ENCODE data around the gene OTULINL.
"Not testable (repeated sequence)": the region's sequence is repeated elsewhere in the genome, so short reads cannot be mapped to it uniquely, and the experiment has no call there.

OTULINL gene

GRCh38 chr5:14581106-14581890, at the start of gene OTULINL:
Gene OTULINL, plus strand, starts transcription at chr5:14581792. Its CDS starts 103 bp downstream, at chr5:14581895.
- Histone ChIP-seq H3K27me3 (ENCODE audit: control insufficient read depth in 2 of 2, insufficient read depth in 2 of 2, low read length in 2 of 2) (peaks cover 0 to 3% of the 10 kb centered on the region in 2 donors), H3K27ac (ENCODE audit: low read depth in 2 of 2, low read length in 2 of 2) (peak within 1 kb of the TSS; percentile 86 to 88), H3K9ac (ENCODE audit: low read depth in 1 of 2, low read length in 2 of 2) (peak within 1 kb of the TSS; percentile 70 to 89), H3K36me3 (ENCODE audit: control insufficient read depth in 2 of 2, insufficient read depth in 2 of 2, low read length in 2 of 2) (no peaks in the 10 kb centered on the region), H3K9me3 (ENCODE audit: control insufficient read depth in 2 of 2, low read length in 2 of 2) (no peaks in the 10 kb centered on the region), H3K4me1 (ENCODE audit: control insufficient read depth in 2 of 2, insufficient read depth in 2 of 2, low read length in 2 of 2) (peaks cover 10 to 29% of the 10 kb centered on the region in 2 donors), H3K4me3 (ENCODE audit: low read length in 2 of 2) (peak within 1 kb of the TSS; percentile 82 to 84)

- Histone ChIP-seq H3K9me3 (ENCODE audit: control insufficient read depth in 2 of 2, low read length in 2 of 2) (no peaks in the 10 kb centered on the region), H3K4me1 (ENCODE audit: control insufficient read depth in 2 of 2, insufficient read depth in 2 of 2, low read length in 2 of 2) (peaks cover 3 to 5% of the 10 kb centered on the region in 2 donors), H3K9ac (ENCODE audit: low read depth in 1 of 2, low read length in 2 of 2) (no peak overlapping the region)
Observed at GRCh38 chr5:14532180-14532579, 49.4 kb upstream of the OTULINL start.

GRCh38 chr5:14534773-14535172, 46.8 kb upstream of the OTULINL start:
- H3K9ac ChIP-seq (ENCODE audit: low read depth in 1 of 2, low read length in 2 of 2) = no peak overlapping the region

More at GRCh38 chr5:14532180-14532579, 49.4 kb upstream of the OTULINL start:
- Histone ChIP-seq H3K27ac (ENCODE audit: low read depth in 2 of 2, low read length in 2 of 2) (no peak overlapping the region), H3K4me3 (ENCODE audit: low read length in 2 of 2) (no peak overlapping the region), H3K36me3 (ENCODE audit: control insufficient read depth in 2 of 2, insufficient read depth in 2 of 2, low read length in 2 of 2) (no peaks in the 10 kb centered on the region), H3K27me3 (ENCODE audit: control insufficient read depth in 2 of 2, insufficient read depth in 2 of 2, low read length in 2 of 2) (no peaks in the 10 kb centered on the region)

GRCh38 chr5:14545308-14545707, 36.3 kb upstream of the OTULINL start:
- H3K4me1 ChIP-seq (ENCODE audit: control insufficient read depth in 2 of 2, insufficient read depth in 2 of 2, low read length in 2 of 2) = peaks cover 0 to 1% of the 10 kb centered on the region in 2 donors
- no peaks in the 10 kb centered on the region for H3K9me3 ChIP-seq (ENCODE audit: control insufficient read depth in 2 of 2, low read length in 2 of 2)
- no peaks in the 10 kb centered on the region for H3K27me3 ChIP-seq (ENCODE audit: control insufficient read depth in 2 of 2, insufficient read depth in 2 of 2, low read length in 2 of 2)
- H3K36me3 ChIP-seq (ENCODE audit: control insufficient read depth in 2 of 2, insufficient read depth in 2 of 2, low read length in 2 of 2) = no peaks in the 10 kb centered on the region
- H3K9ac ChIP-seq (ENCODE audit: low read depth in 1 of 2, low read length in 2 of 2) = no peak overlapping the region
- no peak overlapping the region for H3K4me3 ChIP-seq (ENCODE audit: low read length in 2 of 2)
- no peak overlapping the region for H3K27ac ChIP-seq (ENCODE audit: low read depth in 2 of 2, low read length in 2 of 2)

More at GRCh38 chr5:14534773-14535172, 46.8 kb upstream of the OTULINL start:
- no peaks in the 10 kb centered on the region for H3K9me3 ChIP-seq (ENCODE audit: control insufficient read depth in 2 of 2, low read length in 2 of 2)
- H3K36me3 ChIP-seq (ENCODE audit: control insufficient read depth in 2 of 2, insufficient read depth in 2 of 2, low read length in 2 of 2) = no peaks in the 10 kb centered on the region
- peaks cover 3 to 5% of the 10 kb centered on the region in 2 donors for H3K4me1 ChIP-seq (ENCODE audit: control insufficient read depth in 2 of 2, insufficient read depth in 2 of 2, low read length in 2 of 2)
- no peaks in the 10 kb centered on the region for H3K27me3 ChIP-seq (ENCODE audit: control insufficient read depth in 2 of 2, insufficient read depth in 2 of 2, low read length in 2 of 2)
- peak overlapping the region in 1 of 2 donors; percentile 22 for H3K4me3 ChIP-seq (ENCODE audit: low read length in 2 of 2)
- peak overlapping the region in 1 of 2 donors; percentile 6 for H3K27ac ChIP-seq (ENCODE audit: low read depth in 2 of 2, low read length in 2 of 2)

DNA sequence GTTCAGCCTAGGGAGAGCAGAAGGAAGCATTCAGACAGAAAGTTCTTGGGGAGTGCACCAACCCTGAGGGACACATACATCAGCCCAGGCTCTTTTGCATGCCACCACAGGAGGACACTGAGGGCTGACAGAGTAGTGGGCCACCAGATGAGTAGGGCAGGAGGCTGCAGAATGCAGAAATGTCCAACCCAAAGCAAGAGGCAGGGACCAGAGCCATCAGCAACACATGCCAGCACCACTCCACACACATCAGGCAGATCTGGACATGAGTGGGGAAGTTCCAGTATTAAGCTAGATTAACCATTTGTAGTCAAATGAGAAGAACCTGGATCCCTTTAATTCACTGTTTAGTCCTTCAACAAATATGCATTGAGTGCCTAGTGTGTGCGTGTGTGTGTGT, 35.7 kb upstream of the OTULINL start:
- H3K4me1 ChIP-seq (ENCODE audit: control insufficient read depth in 2 of 2, insufficient read depth in 2 of 2, low read length in 2 of 2) = peaks cover 3 to 7% of the 10 kb centered on the region in 2 donors
- no peaks in the 10 kb centered on the region for H3K27me3 ChIP-seq (ENCODE audit: control insufficient read depth in 2 of 2, insufficient read depth in 2 of 2, low read length in 2 of 2)
- H3K27ac ChIP-seq (ENCODE audit: low read depth in 2 of 2, low read length in 2 of 2) = no peak overlapping the region
- H3K9me3 ChIP-seq (ENCODE audit: control insufficient read depth in 2 of 2, low read length in 2 of 2) = no peaks in the 10 kb centered on the region
- H3K4me3 ChIP-seq (ENCODE audit: low read length in 2 of 2) = no peak overlapping the region
- H3K36me3 ChIP-seq (ENCODE audit: control insufficient read depth in 2 of 2, insufficient read depth in 2 of 2, low read length in 2 of 2) = no peaks in the 10 kb centered on the region
- no peak overlapping the region for H3K9ac ChIP-seq (ENCODE audit: low read depth in 1 of 2, low read length in 2 of 2)

DNA sequence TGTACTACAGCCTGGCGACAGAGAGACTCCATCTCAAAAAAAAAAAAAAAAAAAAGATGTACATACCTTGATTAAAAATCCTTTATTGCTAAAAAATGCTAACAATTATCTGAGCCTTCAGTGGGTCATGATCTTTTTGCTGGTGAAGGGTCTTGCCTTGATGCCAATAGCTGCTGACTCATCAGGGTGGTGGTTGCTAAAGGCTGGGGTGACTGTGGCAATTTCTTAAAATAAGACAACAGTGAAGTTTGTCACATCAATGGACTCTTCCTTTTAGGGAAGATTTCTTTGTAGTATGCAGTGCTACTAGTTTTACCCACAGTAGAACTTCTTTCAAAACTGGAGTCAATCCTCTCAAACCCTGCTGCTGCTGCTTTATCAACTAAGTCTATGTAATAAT, 33.9 kb upstream of the OTULINL start:
- Histone ChIP-seq H3K4me3 (ENCODE audit: low read length in 2 of 2) (no peak overlapping the region), H3K9ac (ENCODE audit: low read depth in 1 of 2, low read length in 2 of 2) (no peak overlapping the region)

GRCh38 chr5:14551211-14551610, 30.4 kb upstream of the OTULINL start:
- Histone ChIP-seq H3K9ac (ENCODE audit: low read depth in 1 of 2, low read length in 2 of 2) (no peak overlapping the region), H3K9me3 (ENCODE audit: control insufficient read depth in 2 of 2, low read length in 2 of 2) (no peaks in the 10 kb centered on the region), H3K36me3 (ENCODE audit: control insufficient read depth in 2 of 2, insufficient read depth in 2 of 2, low read length in 2 of 2) (no peaks in the 10 kb centered on the region), H3K27me3 (ENCODE audit: control insufficient read depth in 2 of 2, insufficient read depth in 2 of 2, low read length in 2 of 2) (no peaks in the 10 kb centered on the region), H3K4me3 (ENCODE audit: low read length in 2 of 2) (no peak overlapping the region), H3K27ac (ENCODE audit: low read depth in 2 of 2, low read length in 2 of 2) (peak overlapping the region; percentile 57 to 75), H3K4me1 (ENCODE audit: control insufficient read depth in 2 of 2, insufficient read depth in 2 of 2, low read length in 2 of 2) (peaks cover 8 to 18% of the 10 kb centered on the region in 2 donors)

More for the DNA sequence above, 33.9 kb upstream of the OTULINL start:
- no peaks in the 10 kb centered on the region for H3K9me3 ChIP-seq (ENCODE audit: control insufficient read depth in 2 of 2, low read length in 2 of 2)
- H3K4me1 ChIP-seq (ENCODE audit: control insufficient read depth in 2 of 2, insufficient read depth in 2 of 2, low read length in 2 of 2) = peaks cover 5 to 12% of the 10 kb centered on the region in 2 donors
- no peaks in the 10 kb centered on the region for H3K27me3 ChIP-seq (ENCODE audit: control insufficient read depth in 2 of 2, insufficient read depth in 2 of 2, low read length in 2 of 2)
- no peaks in the 10 kb centered on the region for H3K36me3 ChIP-seq (ENCODE audit: control insufficient read depth in 2 of 2, insufficient read depth in 2 of 2, low read length in 2 of 2)
- H3K27ac ChIP-seq (ENCODE audit: low read depth in 2 of 2, low read length in 2 of 2) = no peak overlapping the region

GRCh38 chr5:14552017-14552416, 29.6 kb upstream of the OTULINL start:
- H3K9ac ChIP-seq (ENCODE audit: low read depth in 1 of 2, low read length in 2 of 2) = no peak overlapping the region
- H3K27ac ChIP-seq (ENCODE audit: low read depth in 2 of 2, low read length in 2 of 2) = no peak overlapping the region
- H3K4me3 ChIP-seq (ENCODE audit: low read length in 2 of 2) = no peak overlapping the region
- H3K9me3 ChIP-seq (ENCODE audit: control insufficient read depth in 2 of 2, low read length in 2 of 2) = no peaks in the 10 kb centered on the region
- H3K27me3 ChIP-seq (ENCODE audit: control insufficient read depth in 2 of 2, insufficient read depth in 2 of 2, low read length in 2 of 2) = no peaks in the 10 kb centered on the region
- no peaks in the 10 kb centered on the region for H3K36me3 ChIP-seq (ENCODE audit: control insufficient read depth in 2 of 2, insufficient read depth in 2 of 2, low read length in 2 of 2)
- peaks cover 11 to 22% of the 10 kb centered on the region in 2 donors for H3K4me1 ChIP-seq (ENCODE audit: control insufficient read depth in 2 of 2, insufficient read depth in 2 of 2, low read length in 2 of 2)

GRCh38 chr5:14554288-14554687, 27.3 kb upstream of the OTULINL start:
- not testable (repeated sequence) for H3K36me3 ChIP-seq (ENCODE audit: control insufficient read depth in 2 of 2, insufficient read depth in 2 of 2, low read length in 2 of 2); H3K9me3 ChIP-seq (ENCODE audit: control insufficient read depth in 2 of 2, low read length in 2 of 2); H3K27me3 ChIP-seq (ENCODE audit: control insufficient read depth in 2 of 2, insufficient read depth in 2 of 2, low read length in 2 of 2); H3K4me3 ChIP-seq (ENCODE audit: low read length in 2 of 2); H3K9ac ChIP-seq (ENCODE audit: low read depth in 1 of 2, low read length in 2 of 2); H3K27ac ChIP-seq (ENCODE audit: low read depth in 2 of 2, low read length in 2 of 2)
- peaks cover 23 to 42% of the 10 kb centered on the region in 2 donors for H3K4me1 ChIP-seq (ENCODE audit: control insufficient read depth in 2 of 2, insufficient read depth in 2 of 2, low read length in 2 of 2)

DNA sequence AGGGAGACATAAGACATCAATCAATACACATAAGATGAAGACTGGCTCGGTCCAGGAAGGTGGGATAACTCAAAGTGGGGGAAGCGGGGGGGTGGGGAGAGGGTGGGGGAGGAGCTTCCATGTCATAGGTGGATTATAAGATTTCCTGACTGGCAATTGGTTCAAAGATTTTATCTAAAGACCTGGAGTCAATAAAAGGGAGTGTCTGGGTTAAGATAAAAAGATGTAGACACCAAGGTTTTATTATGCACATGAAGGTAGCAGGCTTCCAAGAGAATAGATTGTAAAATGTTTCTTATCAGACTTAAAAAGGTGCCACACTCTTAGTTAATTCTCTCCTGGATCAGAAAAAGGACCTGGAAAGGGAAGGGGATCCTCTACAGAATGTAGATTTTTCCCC, 25.6 kb upstream of the OTULINL start:
- peak overlapping the region; percentile 77 to 81 for H3K27ac ChIP-seq (ENCODE audit: low read depth in 2 of 2, low read length in 2 of 2)
- H3K9me3 ChIP-seq (ENCODE audit: control insufficient read depth in 2 of 2, low read length in 2 of 2) = no peaks in the 10 kb centered on the region
- no peaks in the 10 kb centered on the region for H3K27me3 ChIP-seq (ENCODE audit: control insufficient read depth in 2 of 2, insufficient read depth in 2 of 2, low read length in 2 of 2)
- peaks cover 31 to 51% of the 10 kb centered on the region in 2 donors for H3K4me1 ChIP-seq (ENCODE audit: control insufficient read depth in 2 of 2, insufficient read depth in 2 of 2, low read length in 2 of 2)
- H3K9ac ChIP-seq (ENCODE audit: low read depth in 1 of 2, low read length in 2 of 2) = no peak overlapping the region
- H3K4me3 ChIP-seq (ENCODE audit: low read length in 2 of 2) = no peak overlapping the region
- H3K36me3 ChIP-seq (ENCODE audit: control insufficient read depth in 2 of 2, insufficient read depth in 2 of 2, low read length in 2 of 2) = no peaks in the 10 kb centered on the region

All from mucosa of rectum (tissue), 2 donors.